HG03039 (cell line): ENCODE data around the gene GCNT2.
"Not testable (repeated sequence)": the region's sequence is repeated elsewhere in the genome, so short reads cannot be mapped to it uniquely, and the experiment has no call there.

Experiments
- ATAC-seq: cut with Tn5 transposase; IDR thresholded peaks from one replicate; pipeline ENCODE4 v1.9.1; 2021; ENCODE audit warnings: mild to moderate bottlenecking, moderate library complexity; ENCODE audit not compliant: unreplicated experiment

The GCNT2 gene

DNA sequence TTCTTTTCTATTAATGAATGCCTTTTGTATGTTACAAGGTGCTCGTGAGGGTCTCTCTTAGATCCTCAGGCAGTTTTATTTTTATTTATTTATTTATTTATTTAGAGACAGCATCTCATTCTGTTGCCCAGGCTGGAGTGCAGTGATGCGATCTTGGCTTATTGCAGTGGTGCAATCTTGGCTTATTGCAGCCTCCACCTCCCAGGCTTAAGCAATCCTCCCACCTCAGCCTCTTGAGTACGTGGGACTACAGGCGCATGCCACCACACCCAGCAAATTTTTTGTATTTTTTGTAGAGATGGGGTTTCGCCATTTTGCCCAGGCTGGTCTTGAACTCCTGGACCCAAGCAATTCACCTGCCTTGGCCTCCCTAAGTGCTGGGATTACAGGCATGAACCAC, 79.5 kb downstream of the GCNT2 start:
- not testable (repeated sequence) for ATAC-seq

DNA sequence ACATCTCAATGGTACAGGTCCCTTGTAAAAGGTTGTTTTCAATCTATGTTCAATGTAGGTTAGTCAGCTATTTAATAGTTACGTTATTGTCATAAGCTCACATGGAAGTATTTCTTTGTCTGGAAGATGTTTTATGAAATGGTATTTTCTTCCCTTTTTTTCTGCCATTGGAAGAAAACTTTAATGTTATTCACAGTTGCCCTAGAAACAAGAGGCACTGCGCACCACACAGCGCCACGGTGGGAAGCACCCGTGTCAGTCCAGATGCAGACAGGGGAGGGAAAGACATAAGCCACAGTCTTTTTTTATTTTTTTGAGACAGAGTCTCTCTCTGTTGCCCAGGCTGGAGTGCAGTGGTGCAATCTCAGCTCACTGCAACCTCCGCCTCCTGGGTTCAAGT, 82.1 kb downstream of the GCNT2 start:
- no peak for ATAC-seq

DNA sequence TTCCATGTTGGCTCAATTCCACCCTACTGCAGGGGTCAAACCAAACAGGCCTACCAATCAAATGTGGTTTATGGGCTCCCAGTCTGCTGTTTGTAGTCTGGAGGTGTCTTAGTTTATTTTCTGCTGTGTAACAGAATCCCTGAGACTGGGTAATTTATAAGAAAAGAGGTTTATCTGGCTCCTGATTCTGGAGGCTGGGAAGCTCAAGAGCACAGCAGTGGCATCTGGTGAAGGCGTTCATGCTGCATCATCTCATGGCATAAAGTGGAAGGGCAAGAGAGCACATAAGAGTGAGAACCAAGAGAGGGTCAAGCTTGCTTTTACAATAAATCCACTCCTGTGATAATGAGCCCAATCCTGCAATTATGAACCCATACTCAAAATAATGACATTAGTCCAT, 87.9 kb downstream of the GCNT2 start:
- no peak for ATAC-seq

DNA sequence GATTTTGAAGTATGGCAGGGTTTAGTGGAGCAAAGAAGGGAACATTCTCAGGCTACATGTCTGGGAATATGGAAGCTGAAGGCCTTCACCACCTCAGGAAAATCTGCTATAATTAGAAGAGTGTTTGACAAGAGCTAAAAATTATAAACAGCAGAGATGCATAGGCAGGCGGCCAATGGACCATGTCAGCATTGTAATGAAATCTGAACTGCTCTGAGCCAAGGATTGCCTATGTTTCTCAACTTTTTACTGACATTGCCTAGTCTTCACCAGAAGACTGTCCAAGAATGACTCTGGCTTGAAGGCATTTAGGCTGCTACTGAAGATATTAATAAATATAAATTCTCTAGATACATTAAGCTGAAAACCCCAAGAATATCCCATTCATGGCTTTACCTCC, 89.1 kb downstream of the GCNT2 start:
- no peak for ATAC-seq

DNA sequence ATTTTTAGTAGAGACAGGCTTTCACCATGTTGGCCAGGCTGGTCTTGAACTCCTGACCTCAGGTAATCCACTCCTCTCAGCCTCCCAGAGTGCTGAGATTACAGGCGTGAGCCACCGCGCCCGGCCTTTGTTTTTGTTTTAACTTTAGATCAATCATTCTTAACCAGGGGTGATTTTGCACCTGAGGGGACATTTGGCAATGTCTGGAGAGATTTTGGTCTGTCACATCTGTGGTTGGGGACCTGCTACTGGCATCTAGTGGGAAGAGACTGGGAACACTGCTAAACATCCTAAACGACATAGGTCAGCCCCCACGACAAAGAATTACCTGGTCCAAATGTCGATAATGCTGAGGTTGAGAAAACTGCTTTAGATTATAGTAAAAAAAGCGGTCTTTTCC, 91.0 kb downstream of the GCNT2 start:
- no peak for ATAC-seq

DNA sequence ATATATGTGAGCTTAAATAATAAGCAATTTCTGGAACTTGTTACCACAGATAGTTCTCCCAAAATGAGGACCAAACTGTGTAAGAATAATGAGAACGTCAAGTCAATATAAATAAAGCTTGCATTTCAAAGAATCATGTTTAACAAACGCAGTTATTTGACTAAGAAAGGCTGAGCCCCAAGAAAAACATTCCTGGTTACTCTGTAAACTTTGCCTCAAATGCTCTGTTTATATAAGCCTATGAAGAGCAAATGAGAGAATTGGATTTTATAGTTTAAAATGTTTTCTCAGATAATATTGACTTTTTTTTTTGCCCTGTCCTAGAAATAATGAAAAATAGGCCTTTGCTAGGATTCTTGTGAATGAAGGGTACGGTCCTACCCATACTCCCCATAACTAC, 91.9 kb downstream of the GCNT2 start:
- ATAC-seq: no peak

DNA sequence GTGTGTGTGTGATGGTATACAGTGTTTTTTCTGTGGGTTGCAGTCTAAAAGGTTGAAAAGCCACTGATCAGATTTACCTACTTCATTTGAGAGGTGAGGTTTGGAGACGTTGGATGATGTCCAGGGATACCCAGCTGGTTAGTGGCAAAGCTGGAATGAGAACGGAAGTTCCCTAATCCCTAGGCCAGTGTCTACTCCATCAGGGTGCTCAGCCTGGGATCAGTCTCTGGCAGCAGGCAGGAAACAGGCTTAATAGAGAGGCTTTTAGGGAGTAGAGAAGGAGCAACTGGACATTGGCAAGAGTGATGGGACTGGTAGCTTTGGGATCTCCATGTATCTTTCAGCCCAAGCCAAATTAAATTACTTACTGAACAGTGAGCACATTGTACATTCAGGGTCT, 92.6 kb downstream of the GCNT2 start:
- ATAC-seq: no peak

DNA sequence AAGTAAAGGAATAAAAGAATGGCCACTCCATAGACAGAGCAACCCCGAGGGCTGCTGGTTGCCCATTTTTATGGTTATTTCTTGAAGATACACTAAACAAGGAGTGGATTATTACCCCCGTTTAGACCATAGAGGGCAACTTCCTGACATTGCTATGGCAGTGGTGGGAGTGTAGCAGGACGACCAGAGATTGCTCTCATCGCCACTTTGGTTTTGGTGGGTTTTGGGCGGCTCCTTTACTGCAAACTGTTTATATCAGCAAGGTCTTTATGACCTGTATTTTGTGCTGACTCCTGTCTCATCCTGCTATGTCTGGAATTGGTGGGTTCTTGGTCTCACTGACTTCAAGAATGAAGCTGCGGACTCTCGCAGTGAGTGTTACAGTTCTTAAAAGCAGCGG, 94.5 kb downstream of the GCNT2 start:
- no peak for ATAC-seq

DNA sequence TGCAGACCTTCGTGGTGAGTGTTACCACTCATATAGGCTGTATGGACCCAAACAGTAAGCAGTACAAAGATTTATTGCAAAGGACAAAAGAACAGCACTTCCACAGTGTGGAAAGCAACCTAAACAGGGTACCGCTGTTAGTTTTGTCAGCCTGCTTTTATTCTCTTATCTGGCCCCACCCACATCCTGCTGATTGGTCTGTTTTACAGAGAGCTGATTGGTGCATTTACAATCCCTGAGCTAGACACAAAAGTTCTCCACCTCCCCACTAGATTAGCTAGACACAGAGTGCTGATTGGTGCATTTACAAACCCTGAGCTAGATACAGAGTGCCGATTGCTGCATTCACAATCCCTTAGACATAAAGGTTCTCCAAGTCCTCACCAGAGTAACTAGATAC, 95.1 kb downstream of the GCNT2 start:
- not testable (repeated sequence) for ATAC-seq

DNA sequence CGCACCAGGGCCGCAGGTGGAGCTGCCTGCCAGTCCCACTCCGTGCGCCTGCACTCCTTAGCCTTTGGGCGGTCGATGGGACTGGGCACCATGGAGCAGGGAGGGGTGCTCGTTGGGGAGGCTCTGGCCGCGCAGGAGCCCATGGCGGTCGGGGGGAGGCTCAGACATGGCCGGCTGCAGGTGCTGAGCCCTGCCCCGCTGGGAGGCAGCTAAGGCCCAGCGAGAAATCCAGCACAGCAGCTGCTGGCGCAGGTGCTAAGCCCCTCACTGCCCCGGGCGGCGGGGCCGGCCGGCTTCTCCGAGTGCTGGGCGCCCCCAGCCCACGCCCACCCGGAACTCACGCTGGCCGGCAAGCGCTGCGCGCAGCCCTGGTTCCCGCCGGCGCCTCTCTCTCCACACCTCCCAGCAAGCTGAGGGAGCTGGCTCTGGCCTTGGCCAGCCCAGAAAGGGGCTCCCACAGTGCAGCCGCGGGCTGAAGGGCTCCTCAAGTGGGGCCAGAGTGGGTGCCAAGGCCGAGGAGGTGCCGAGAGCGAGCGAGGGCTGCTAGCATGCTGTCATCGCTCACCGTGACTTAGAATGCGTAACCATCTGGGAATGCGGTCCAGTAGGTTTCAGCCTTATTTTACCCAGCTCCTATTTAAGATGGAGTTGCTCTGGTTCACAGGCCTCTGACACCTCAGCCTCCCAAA, 96.0 kb downstream of the GCNT2 start:
- no peak for ATAC-seq

DNA sequence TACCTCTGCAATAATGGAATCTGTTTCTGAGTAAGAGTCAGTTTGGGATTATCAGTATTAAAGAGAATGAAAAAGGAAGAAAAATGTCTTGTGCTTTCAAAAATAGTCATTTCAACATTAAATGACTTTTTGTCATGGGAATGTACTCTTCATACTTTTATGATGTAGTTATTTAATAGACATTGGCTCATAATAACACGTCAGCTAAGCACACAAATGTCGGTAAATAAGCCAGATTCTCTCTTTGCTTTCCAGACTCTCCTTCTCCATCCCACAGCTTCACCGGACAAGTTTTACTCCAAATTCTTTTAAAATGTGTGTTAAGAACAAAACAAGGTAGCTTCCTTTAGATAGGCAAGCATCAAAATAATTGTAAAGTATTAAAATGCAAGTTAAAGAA, 97.3 kb downstream of the GCNT2 start:
- no peak for ATAC-seq

DNA sequence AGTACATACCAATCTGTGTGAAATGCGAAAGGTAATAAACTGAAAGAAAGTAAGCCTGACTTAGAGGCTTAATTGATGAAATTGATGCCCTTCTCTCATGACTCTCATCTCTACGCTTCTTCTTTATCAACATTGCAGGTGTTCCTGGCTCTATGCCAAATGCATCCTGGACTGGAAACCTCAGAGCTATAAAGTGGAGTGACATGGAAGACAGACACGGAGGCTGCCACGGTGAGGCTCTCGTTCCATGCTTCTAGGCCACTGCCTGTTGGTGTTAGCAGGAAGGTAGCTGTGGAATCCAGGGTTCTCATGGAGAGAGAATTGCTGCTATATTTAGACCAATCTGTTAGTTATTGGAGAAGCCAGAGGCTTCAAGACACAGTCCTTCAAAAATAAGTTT, 100.1 kb downstream of the GCNT2 start:
- no peak for ATAC-seq

DNA sequence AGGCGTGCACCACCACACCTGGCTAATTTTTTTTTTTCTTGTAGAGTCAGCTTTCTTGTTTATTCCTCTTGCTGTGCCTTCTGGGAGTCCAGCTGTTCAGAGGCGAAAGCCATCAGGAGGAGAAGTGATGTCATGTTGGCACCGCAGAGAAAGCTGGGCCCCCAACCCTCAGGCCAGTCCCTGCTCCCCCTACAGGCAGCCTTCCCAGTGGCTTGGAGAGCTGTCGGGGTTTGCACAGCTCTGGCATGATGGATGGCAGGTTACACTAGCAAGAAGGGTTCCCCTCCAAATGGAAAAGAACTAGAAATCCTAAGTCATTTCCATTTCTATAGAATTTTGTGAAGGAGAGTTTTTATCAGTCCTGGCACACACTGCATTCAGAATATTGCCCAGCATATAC, 100.7 kb downstream of the GCNT2 start:
- no peak for ATAC-seq

DNA sequence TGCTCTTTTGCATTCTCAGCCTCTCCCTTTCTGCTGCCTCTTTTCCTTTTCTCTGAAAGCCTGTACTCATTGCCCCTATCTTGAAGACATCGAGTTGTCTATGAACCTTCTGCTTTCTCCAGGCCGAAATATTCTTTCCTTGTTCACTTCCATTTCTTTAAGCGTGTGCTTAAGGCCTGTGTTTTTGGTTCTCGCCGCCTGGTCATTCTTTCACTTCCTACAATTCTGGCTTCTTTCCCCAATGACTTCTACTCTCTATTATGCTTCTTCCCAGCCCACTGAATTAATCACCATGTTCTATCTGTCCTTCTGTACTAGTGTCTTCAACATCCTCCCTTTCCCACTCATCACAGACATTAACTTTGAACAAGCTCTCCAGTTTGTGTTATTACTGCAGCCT, 103.7 kb downstream of the GCNT2 start:
- ATAC-seq: no peak

DNA sequence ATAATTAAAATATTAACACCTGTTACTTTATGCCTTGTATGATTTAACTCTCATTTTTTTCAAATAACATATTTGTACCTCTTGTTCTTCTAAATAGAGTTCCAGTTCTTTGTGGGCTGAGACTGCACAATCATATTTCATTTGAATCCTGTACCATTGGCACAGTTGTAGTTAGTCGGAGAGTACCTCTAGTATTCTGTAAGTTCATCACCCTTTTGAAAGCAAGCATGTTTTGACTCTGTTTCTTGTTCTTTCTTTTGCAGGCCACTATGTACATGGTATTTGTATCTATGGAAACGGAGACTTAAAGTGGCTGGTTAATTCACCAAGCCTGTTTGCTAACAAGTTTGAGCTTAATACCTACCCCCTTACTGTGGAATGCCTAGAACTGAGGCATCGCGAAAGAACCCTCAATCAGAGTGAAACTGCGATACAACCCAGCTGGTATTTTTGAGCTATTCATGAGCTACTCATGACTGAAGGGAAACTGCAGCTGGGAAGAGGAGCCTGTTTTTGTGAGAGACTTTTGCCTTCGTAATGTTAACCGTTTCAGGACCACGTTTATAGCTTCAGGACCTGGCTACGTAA, 105.1 kb downstream of the GCNT2 start:
- no peak for ATAC-seq

DNA sequence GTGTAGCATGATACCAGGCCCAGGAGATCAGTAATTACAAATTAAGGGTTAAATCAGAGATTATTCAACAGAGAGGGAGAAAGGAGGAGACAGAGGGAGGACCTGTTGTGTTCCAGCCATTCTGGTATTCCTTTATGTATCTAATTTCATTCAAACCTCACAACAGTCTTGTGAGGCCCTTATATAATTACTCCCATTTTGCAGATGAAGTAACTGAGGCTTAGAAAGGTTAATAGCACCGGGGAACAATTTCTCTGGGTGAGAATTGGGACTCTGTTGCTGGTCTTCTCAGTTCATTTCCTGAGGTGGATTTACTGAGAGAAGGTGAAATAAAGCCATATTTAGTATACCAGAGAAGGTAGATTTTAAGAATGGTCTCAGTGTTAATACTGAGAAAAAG, 106.6 kb downstream of the GCNT2 start:
- ATAC-seq: no peak

DNA sequence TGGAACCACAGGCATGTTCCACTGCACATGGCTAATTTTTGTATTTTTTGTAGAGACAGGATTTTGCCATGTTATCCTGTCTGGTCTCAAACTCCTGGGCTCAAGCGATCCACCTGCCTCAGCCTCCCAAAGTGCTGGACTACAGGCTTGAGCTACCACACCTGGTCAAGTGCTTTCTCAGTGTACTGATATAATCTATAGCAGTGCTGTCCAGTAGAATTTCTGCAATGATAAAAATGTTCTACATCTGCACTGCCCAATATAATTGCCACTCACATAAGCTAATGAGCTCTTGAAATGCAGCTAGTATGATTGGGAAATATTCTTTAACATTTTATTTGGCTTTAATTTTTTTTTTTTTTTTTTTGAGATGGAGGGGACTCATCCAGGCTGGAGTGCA, 109.0 kb downstream of the GCNT2 start:
- no peak for ATAC-seq

DNA sequence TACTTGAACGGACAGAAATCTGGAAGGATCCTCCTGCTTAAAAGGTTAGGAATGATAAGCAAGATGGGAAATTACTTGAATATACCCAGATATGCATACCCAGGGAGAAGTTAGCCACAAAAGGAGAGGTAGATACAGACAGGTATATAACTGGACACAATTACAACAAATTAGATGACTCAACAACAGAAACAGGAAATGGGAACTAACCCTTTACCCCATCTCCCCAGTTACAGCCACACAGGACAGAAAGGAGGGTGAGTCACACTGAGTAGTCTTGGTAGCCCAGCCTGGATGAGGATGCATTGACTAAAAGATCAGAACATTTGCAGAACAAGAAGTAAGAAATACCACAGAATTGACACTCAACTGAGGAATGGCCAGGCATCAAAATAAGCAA, 112.1 kb downstream of the GCNT2 start:
- peak; percentile 89 for ATAC-seq

DNA sequence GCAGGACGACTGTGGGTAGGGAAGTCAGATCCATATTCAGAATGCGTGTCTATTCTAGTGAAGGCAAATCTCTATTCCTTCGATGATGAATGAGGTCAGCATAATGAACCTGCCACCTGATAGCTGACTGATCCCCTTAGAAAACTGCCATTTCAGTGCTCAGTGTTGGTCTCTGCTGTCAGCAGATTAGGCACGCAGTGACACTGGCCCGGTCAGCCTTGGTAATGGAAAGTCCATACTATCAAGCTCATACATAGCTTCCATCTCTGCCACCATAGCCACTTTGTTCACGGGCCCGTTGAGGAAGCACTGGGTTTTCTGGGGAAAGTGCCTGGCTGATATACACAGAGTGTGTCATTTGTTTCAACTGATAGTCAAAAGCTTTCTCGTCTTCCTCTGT, 119.3 kb downstream of the GCNT2 start:
- ATAC-seq: no peak

DNA sequence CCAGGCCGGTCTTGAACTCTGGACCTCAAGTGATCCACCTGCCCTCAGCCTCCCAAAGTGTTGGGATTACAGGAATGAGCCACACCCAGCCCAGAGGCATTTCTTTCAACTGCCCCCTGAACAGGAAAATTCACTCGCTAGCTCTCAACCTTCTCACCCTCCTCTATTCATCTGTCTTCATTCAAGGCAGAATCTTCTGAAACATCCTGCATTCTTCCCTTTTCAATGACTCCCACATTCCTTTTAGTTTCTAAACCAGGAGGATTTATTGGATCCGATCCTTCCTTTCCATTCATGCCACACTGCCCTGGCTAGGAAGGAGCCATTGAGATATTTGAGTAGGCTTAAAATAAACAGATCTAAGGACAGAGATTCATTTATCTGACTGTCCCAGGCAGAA, 120.4 kb downstream of the GCNT2 start:
- ATAC-seq: no peak

DNA sequence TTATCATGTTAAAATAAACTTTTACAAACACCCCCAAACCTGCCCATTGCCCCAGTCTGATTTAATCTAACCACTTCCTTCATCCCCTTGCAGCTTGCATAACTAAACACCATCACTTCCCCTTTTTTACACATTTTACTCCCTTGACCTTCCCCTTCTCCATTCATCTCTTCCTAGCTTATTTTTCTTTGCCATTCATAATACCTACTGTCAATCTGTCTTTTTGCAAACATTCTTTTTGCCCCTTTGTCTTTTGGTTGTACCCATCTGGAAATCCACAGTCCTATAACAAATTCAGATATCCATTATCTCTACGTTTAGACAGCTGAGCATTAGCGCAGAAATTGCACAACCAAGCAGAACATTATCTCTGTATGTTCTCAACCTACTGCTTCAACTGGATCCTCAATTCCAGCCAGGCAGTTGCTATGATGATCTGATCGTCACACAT, 122.1 kb downstream of the GCNT2 start:
- peak; percentile 62 for ATAC-seq

DNA sequence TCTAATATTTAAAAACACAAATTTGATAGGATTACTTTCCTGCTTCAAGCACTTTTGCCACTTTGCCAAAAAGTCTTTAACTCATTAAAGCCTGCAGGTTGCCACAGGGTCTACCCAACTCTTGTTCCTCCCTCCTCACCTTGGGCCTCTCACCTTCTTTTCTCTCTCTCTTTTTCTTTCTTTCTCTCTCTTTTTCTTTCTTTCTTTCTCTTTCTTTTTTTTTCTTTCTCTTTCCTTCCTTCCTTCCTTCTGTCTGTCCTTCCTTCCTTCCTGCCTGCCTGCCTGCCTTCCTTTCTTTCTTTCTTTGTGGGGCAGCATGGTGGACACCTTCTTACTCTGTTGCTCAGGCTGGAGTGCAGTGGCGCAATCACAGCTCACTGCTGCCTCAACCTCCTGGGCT, 123.1 kb downstream of the GCNT2 start:
- ATAC-seq: no peak

DNA sequence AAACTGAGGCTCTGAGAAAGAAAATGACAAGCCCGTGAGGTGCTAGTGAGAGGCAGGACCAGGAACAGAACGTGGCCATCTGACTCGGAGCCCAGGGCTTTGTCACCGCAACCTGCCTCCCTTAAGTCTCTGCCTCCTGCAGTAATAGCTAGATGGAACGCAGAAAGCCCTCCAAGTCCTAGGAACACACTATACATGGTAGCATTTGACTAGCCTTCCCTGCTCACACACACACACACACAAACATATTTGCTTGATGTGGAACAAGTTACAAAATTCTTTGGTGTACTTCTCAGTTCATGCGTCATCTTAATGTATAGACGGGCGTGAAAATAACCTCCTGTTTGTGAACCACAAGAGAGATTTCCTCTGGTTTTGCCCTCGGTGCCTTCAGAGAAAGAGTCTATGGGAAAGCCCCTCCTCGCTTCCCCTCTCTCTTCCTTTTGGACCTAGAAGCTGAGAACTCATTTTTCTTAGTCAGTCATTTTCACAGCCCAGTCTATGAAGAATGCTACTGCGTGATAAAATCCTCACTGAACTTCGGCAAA, 134.4 kb downstream of the GCNT2 start:
- ATAC-seq: no peak
